ENCODE data around the gene PPP1R17. TPM values are rescaled to one million over a fixed set of nuclear protein-coding genes. Genes with fewer than 3 reads are reported as not detected.

The PPP1R17 gene
- total RNA-seq, 2 donors from 2014 or later, result 0.44 TPM; not detected in 1

DNA sequence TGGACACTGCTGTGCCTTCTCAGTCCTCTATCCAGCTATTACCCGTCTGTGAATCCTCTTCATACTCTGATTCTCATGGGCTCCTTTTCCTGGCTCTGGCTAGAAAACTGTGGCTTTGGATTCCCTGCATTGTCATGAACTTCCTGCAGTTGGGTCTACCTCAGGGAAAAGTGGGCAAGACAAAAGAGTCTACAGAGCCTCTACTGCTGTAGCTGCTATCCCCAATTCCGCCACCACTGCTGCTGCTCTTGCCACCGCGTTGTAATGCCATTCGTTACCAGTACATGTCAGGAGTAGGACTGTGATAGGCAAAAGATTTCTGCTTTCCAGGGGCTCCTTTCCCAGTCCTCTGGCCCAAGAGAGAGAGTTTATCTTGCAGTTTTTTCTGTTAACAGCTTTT is 23.9 kb upstream of the PPP1R17 start:
- no peak overlapping the region for H3K27ac ChIP-seq (ENCODE audit: low read depth, low read length)
- Mint-ChIP-seq H3K4me1 (peaks cover 2% of the 10 kb centered on the region), H3K36me3 (ENCODE audit: low read depth) (no peaks in the 10 kb centered on the region), H3K27me3 (ENCODE audit: insufficient read depth) (no peaks in the 10 kb centered on the region), H3K27ac (no peak overlapping the region), H3K9me3 (no peaks in the 10 kb centered on the region), H3K4me3 (no peak overlapping the region)
- H3K36me3 ChIP-seq (ENCODE audit: control insufficient read depth, insufficient read depth, low read length), result no peaks in the 10 kb centered on the region
- H3K4me1 ChIP-seq (ENCODE audit: control insufficient read depth, insufficient read depth, low read length), result no peaks in the 10 kb centered on the region
- H3K4me3 ChIP-seq (ENCODE audit: low read length), result no peak overlapping the region
- no peaks in the 10 kb centered on the region for H3K27me3 ChIP-seq (ENCODE audit: control insufficient read depth, insufficient read depth, low read length, poor library complexity, severe bottlenecking)
- H3K9ac ChIP-seq (ENCODE audit: extremely low read depth, low read length, poor library complexity, severe bottlenecking), result no peak overlapping the region
- peak; percentile 73 for TF ChIP-seq CTCF (conservative IDR thresholded peaks at IDR 0.05)
- WGBS, 2 experiments (ENCODE audit: insufficient coverage in 1 of 2, insufficient read length in 1 of 2), result 74 to 85% methylated on average over 5 of the region's 5 CpGs
- H3K9me3 ChIP-seq (ENCODE audit: control insufficient read depth, low read length), result no peaks in the 10 kb centered on the region
- DNase-seq, result peak; percentile 89

GRCh38 chr7:31664890-31665289 is 22.1 kb upstream of the PPP1R17 start:
- peaks cover 2% of the 10 kb centered on the region for H3K4me1 Mint-ChIP-seq
- H3K27me3 ChIP-seq (ENCODE audit: control insufficient read depth, insufficient read depth, low read length, poor library complexity, severe bottlenecking), result no peaks in the 10 kb centered on the region
- no peak overlapping the region for H3K4me3 Mint-ChIP-seq
- no peak for TF ChIP-seq CTCF (conservative IDR thresholded peaks at IDR 0.05)
- H3K27me3 Mint-ChIP-seq (ENCODE audit: insufficient read depth), result no peaks in the 10 kb centered on the region
- H3K4me3 ChIP-seq (ENCODE audit: low read length), result no peak overlapping the region
- H3K27ac Mint-ChIP-seq, result no peak overlapping the region
- no peaks in the 10 kb centered on the region for H3K36me3 ChIP-seq (ENCODE audit: control insufficient read depth, insufficient read depth, low read length)
- DNase-seq, result no peak
- H3K9me3 ChIP-seq (ENCODE audit: control insufficient read depth, low read length), result no peaks in the 10 kb centered on the region
- H3K36me3 Mint-ChIP-seq (ENCODE audit: low read depth), result no peaks in the 10 kb centered on the region
- no peak overlapping the region for H3K9ac ChIP-seq (ENCODE audit: extremely low read depth, low read length, poor library complexity, severe bottlenecking)
- no peak overlapping the region for H3K27ac ChIP-seq (ENCODE audit: low read depth, low read length)
- no peaks in the 10 kb centered on the region for H3K9me3 Mint-ChIP-seq
- no peaks in the 10 kb centered on the region for H3K4me1 ChIP-seq (ENCODE audit: control insufficient read depth, insufficient read depth, low read length)

- Mint-ChIP-seq H3K4me3 (no peak overlapping the region), H3K27ac (no peak overlapping the region), H3K9me3 (no peaks in the 10 kb centered on the region), H3K36me3 (ENCODE audit: low read depth) (no peaks in the 10 kb centered on the region), H3K27me3 (ENCODE audit: insufficient read depth) (no peaks in the 10 kb centered on the region), H3K4me1 (peaks cover 2% of the 10 kb centered on the region)
- DNase-seq, result no peak
- H3K9me3 ChIP-seq (ENCODE audit: control insufficient read depth, low read length), result no peaks in the 10 kb centered on the region
- no peaks in the 10 kb centered on the region for H3K36me3 ChIP-seq (ENCODE audit: control insufficient read depth, insufficient read depth, low read length)
- no peaks in the 10 kb centered on the region for H3K4me1 ChIP-seq (ENCODE audit: control insufficient read depth, insufficient read depth, low read length)
- H3K9ac ChIP-seq (ENCODE audit: extremely low read depth, low read length, poor library complexity, severe bottlenecking), result no peak overlapping the region
- H3K27me3 ChIP-seq (ENCODE audit: control insufficient read depth, insufficient read depth, low read length, poor library complexity, severe bottlenecking), result no peaks in the 10 kb centered on the region
- H3K27ac ChIP-seq (ENCODE audit: low read depth, low read length), result no peak overlapping the region
- TF ChIP-seq CTCF (conservative IDR thresholded peaks at IDR 0.05), result no peak
- no peak overlapping the region for H3K4me3 ChIP-seq (ENCODE audit: low read length)
- 100% methylated on average over 1 of the region's 1 CpG; no CpG with 5 or more reads in 1 of the 2 experiments for WGBS, 2 experiments (ENCODE audit: insufficient coverage in 1 of 2, insufficient read length in 1 of 2)
Observed at GRCh38 chr7:31665546-31665945, 21.5 kb upstream of the PPP1R17 start.
